ENCODE data around the gene CAMTA2. TPM values are rescaled to one million over a fixed set of nuclear protein-coding genes. Genes with fewer than 3 reads are reported as not detected.

The CAMTA2 gene
- total RNA-seq, 1 donor from 2014 or later: 73.7 TPM

DNA sequence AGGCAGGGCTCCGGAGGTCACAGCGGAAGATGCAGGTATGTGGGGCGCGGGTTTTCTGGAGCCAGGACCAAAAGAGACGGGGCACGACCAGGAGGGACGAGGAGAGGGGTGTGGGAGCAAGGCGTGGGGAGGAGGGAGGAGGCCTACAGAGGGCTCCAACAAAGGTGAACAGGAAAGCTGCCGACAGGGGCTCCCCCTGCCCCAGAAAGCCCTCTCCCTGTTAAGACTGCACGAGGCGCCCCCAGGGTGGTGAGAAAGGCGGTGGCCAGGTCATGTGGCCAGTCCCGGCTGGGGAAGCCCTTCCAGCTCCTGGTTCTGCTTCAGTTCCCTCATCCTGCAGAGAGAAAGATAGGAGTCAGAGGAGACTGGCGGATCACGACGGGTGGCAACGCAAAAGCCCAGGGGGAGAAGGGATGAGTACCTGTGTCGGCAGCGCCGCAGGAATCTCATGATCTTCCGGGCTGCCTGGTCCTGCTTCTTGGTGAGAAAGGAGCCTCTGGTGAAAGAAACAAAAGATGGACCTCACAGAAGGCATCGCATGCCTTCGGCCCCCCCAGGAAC is 18.9 kb downstream of the CAMTA2 start:
- intact Hi-C loops (cut with micrococcal nuclease): no loop called here

- intact Hi-C loops (cut with micrococcal nuclease): loop anchor here (1.0 kb wide), 4 partner anchors 19 to 59 kb away; partner anchors contain the start of genes CAMTA2, RNF167 and SLC25A11
These were observed 19.7 kb downstream of the CAMTA2 start, which contains the start of gene SPAG7 for GRCh38 chr17:4967539-4968485. TSS of gene SPAG7 (minus strand) at chr17:4967817. CDS start at chr17:4967804, 13 bp downstream.

DNA sequence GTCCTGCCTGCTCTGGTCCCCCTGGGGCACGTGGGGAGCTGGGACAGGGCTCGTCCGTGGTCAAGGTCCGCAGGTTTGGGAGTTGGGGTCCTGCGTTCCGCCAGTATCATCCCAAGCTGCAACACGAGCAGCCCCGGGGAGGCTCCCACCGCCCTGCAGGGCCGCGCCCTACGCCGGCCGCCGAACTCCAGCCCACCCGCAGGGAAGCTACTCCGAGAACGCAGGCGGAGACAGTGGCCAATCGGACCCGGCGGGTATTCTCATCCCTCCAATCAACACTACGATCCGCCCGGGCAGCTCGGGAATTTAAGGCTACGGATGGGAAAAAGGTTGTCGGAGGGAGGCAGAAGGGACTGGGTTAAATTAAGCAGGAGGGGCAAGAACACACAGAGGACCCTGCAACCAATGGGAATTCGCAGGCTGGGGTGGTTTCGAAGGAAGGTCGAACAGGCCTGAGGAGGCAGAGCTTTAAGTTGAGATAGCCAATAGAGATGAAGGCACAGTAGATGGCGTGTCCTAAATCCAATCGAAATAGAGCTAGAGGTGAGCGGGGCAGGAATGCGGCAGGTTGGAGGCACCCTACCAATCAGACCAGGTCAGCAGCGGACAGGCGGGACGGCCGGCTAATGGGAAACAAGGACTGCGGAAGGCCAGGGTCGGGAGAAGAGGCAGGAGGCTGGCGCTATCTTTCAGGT is 20.5 kb downstream of the CAMTA2 start:
- intact Hi-C loops (cut with micrococcal nuclease): loop anchor here (1.0 kb wide), 4 partner anchors 18 to 58 kb away; partner anchors contain the start of genes CAMTA2, RNF167 and SLC25A11

DNA sequence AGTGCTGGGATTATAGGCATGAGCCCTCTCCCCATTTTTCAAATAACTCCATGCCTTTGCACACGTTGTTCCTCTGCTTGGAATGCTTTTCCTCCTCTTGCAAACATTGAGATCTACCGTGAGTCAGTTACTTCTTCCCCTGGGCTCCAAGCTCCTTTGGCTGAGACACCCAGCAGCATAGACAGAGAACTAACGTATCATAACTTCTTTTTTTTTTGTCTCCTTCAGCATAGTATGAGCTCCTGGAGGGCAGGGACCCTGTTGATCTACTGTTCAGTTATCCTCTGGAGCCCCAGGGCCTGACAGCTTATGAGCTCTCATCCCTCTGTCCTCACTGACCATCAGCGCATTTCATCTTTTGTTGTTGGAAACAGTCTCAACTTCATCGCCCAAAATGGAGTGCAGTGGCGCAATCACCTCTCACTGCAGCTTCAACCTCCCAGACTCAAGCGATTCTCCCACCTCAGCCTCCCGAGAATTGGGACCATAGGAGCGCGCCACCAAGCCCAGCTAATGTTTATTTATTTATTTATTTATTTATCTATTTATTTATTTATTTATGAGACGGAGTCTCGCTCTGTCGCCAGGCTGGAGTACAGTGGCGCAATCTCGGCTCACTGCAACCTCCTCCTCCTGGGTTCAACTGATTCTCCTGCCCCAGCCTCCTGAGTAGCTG is 22.0 kb downstream of the CAMTA2 start:
- intact Hi-C loops (cut with micrococcal nuclease): no loop called here

- intact Hi-C loops (cut with micrococcal nuclease): no loop called here
These were observed 27.1 kb downstream of the CAMTA2 start for GRCh38 chr17:4960279-4960922.

GRCh38 chr17:4959261-4959965 is 28.1 kb downstream of the CAMTA2 start:
- intact Hi-C loops (cut with micrococcal nuclease): no loop called here

GRCh38 chr17:4958102-4958501 is 29.4 kb downstream of the CAMTA2 start:
- intact Hi-C loops (cut with micrococcal nuclease): no loop called here

DNA sequence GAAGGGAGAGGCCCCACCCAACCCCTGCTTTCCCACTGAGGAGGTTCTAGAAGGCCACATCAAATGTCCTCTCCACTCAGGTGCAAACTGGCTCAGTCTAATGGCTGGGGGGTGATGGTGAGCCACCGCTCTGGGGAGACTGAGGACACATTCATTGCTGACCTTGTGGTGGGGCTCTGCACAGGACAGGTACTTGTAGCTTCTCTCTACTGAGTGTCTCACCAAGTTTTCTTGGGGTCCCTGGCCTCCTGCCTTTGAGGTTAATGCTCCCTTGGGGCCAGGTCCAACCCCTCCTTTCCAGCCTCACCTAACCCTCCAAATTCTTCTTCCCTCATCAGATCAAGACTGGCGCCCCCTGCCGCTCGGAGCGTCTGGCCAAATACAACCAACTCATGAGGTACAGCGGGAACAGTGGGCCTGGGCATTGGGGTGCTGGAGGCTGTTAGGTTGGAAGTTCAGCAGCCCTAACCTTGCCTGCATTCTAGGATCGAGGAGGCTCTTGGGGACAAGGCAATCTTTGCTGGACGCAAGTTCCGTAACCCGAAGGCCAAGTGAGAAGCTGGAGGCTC is 30.9 kb downstream of the CAMTA2 start:
- intact Hi-C loops (cut with micrococcal nuclease): no loop called here

DNA sequence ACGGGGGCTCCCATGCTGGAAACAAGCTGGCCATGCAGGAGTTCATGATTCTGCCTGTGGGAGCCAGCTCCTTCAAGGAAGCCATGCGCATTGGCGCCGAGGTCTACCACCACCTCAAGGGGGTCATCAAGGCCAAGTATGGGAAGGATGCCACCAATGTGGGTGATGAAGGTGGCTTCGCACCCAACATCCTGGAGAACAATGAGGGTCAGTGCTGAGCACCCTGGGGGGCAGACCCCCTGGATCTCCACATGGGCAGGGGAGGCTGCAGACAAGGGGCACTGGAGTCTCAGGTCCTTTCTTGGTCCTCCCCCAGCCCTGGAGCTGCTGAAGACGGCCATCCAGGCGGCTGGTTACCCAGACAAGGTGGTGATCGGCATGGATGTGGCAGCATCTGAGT is 32.4 kb downstream of the CAMTA2 start:
- intact Hi-C loops (cut with micrococcal nuclease): no loop called here

- intact Hi-C loops (cut with micrococcal nuclease): no loop called here
These were observed 34.0 kb downstream of the CAMTA2 start for GRCh38 chr17:4953451-4953961.

DNA sequence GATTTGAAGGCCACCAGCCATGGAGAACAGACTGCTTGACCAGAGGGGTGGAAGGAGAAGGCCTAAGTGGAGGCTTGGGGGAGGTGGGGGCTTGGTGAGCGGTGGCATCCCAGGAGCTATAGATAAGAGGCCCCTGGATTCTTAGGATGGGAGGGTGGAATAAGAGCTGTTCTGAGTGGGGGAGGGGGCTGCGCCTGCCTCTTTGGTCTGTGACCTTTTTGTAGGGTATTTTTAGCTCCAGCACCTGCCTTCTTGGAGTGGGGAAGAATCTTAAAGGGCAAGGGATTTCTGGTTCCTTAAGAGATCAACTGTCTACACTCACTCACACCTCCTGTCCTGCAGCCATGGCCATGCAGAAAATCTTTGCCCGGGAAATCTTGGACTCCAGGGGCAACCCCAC is 36.0 kb downstream of the CAMTA2 start:
- intact Hi-C loops (cut with micrococcal nuclease): no loop called here

DNA sequence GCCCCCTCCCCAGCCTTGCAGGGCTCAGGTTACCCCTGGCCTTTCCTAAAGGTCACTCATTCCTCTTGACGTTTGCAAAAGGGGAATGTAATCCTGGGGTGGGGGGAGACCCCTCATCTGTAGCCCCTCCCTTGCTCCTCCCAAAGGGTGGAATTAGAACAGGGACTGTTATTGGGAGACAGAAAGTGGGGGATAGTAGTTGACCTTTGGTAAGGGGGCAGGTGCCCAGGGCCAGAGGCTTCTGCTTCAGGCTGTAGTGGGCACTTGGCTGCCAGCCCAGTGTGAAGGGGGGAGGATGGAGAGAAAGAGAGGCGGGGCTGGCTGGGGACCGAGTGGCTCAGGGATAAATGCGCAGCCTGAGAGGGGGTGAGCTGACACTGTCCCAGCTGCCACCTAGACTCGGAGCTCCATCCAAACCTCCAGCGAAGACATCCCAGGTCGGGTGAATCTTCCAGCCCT is 36.7 kb downstream of the CAMTA2 start, which contains the start of gene ENO3:
Gene ENO3 (plus strand): TSS at position 374 of the 459 bp plus-strand sequence. CDS start 711 bp downstream, outside the sequence.
- intact Hi-C loops (cut with micrococcal nuclease): no loop called here

DNA sequence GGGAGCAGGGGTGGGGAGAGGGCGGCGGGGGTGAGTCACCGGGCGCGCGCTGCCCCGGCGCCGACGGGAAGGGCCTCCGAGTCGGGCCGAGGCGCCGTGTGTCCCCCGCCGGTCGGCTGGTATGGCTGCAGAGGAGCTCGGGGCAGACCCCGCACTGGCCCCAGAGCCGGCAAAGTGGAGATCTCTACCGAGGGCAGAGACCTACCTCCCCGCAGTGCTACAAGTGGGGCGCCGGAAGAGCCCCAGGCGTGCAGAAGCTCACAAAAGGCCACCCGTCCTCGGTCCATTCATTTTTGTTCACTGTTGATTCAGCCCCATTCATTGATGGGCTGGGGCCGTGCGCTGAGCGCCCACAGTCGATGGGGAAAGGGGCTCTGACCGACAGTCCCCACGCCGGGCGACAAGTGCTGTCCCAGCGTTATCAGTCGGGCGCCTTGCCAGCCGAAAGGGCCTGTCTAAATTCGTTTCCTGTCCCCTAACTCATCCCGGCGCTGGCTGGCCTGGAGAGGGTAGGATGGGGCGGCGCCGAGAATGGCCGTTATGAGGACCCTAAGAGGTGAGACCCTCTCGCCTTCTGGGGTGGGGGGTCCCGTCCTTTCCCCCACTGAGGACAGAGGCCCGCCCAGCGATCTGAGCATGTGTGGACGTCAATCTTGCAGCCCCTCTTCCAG is 37.3 kb downstream of the CAMTA2 start:
- intact Hi-C loops (cut with micrococcal nuclease): no loop called here

GRCh38 chr17:4949321-4950074 is 38.0 kb downstream of the CAMTA2 start:
- intact Hi-C loops (cut with micrococcal nuclease): loop anchor here (1.0 to 10.0 kb wide), 7 partner anchors 18 to 1705 kb away; partner anchors contain the start of genes ARRB2, C17orf100, CAMTA2 and DERL2

DNA sequence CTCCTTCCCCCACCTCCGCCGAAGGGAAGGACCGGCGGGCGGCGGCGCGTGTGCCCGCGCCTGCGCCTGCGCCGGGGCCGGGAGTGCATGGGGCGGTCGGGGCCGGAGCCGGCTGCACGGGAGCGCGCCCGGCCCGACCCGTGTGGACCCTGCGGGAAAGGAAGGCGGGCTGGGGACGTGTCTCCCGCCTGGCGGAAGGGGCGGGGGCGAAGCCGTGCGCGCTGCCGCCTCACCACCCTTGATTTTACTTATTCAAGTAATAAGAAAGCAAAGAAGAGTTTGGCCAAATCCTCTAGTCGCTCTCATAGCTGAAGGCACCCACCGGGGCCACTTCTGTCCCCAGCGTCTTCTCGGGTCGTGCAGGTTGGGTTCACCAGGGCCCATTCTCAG is 38.5 kb downstream of the CAMTA2 start:
- intact Hi-C loops (cut with micrococcal nuclease): loop anchor here (1.0 to 10.0 kb wide), 8 partner anchors 9 to 1706 kb away; partner anchors contain the start of genes ARRB2, C17orf100, CAMTA2 and DERL2

DNA sequence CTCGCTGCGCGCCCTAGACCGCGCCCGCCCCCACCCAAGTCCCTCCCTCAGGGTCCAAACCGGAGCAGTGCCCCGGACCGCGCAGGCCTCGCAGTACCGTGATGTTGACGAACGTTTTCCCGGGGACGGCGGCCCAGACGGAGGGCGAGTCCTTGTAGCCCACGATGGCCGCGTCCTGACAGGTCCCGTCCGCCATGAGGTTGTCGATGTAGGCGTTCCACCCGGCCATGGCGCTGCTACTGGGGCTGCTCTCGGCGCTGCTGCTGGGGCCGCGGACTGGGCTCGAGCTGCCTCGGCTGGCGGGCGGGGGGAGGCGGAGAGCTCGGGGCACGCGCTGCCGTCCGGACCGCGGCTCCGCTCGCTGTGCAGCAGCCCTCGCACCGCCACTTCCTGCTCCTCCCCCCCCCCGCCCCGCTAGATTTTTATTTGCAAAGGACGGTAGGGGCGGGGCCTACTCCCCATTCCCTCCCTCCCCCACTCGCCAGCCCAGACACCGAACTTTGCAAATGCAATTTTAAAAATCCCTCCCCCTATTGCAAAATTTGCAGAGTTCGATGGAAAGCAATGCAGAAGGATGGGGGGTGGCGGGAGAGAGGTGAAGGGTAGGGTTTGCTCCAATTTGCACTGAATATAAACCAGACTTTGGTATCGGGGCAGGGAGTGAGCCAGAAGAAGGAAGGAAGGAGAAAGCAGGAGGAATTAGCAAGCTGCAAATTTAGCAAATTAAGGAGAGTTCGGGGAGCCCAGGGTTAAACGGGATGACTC is 39.1 kb downstream of the CAMTA2 start, which contains the start of gene PFN1:
Gene PFN1 (minus strand): TSS at position 365 of the 765 bp plus-strand sequence. CDS start 136 bp downstream, at position 229.
- intact Hi-C loops (cut with micrococcal nuclease): loop anchor here (1.0 to 10.0 kb wide), 6 partner anchors 8 to 1706 kb away; partner anchors contain the start of genes C17orf100, CAMTA2, DERL2 and INCA1
